Suprapubic skin (tissue), 4 donors: ENCODE results near the gene SPATS2.

ENCODE experiments used
- CTCF ChIP-seq, 2 donors: fragments of 200-600 bp in 1 of 2; fragments of 450-650 bp in 1 of 2; sonication (generic) in 1 of 2; IDR thresholded peaks; one replicate each; pipeline ENCODE4 v1.5.1; 2016 to 2019; ENCODE audit warnings: antibody characterized with exemption in 2 of 2, mild to moderate bottlenecking in 1 of 2, moderate library complexity in 1 of 2
- EP300 ChIP-seq: sonication (generic); formaldehyde crosslinking; IDR thresholded peaks from one replicate; pipeline ENCODE4 v1.6.1; 2017; ENCODE audit warnings: antibody characterized with exemption
- POLR2A ChIP-seq, 2 donors: fragments of 450-650 bp; IDR thresholded peaks; one replicate each; pipeline ENCODE4 v1.6.1; 2017; ENCODE audit warnings: antibody characterized with exemption in 2 of 2, mild to moderate bottlenecking in 2 of 2, moderate library complexity in 2 of 2
- POLR2AphosphoS5 ChIP-seq, 3 donors: sonication (generic); formaldehyde crosslinking; IDR thresholded peaks; one replicate each; pipeline ENCODE4 v1.6.1; 2017; ENCODE audit warnings: antibody characterized with exemption in 3 of 3

GRCh38 chr12:49420556-49420955, 53.3 kb downstream of the SPATS2 start:
- no peak for TF ChIP-seq CTCF (IDR thresholded peaks at IDR 0.05)
- no peak for TF ChIP-seq POLR2A (IDR thresholded peaks at IDR 0.05)
- TF ChIP-seq EP300: no peak
- TF ChIP-seq POLR2AphosphoS5 (IDR thresholded peaks at IDR 0.05): no peak
